VCaP (cell line): ENCODE data around the gene CORO2B.
"Not testable (repeated sequence)": the region's sequence is repeated elsewhere in the genome, so short reads cannot be mapped to it uniquely, and the experiment has no call there.

ENCODE experiments used
- H3K27ac ChIP-seq: fragments of 450-650 bp; 2 replicates; pipeline ENCODE4 v1.5.1; 2017
- CTCF ChIP-seq: fragments of 450-650 bp; conservative IDR thresholded peaks from 2 replicates; pipeline ENCODE4 v1.5.1; 2017; ENCODE audit warnings: mild to moderate bottlenecking, moderate library complexity

Gene CORO2B

GRCh38 chr15:68599153-68599545, 20.4 kb downstream of the CORO2B start:
- no peak for TF ChIP-seq CTCF
- H3K27ac ChIP-seq = no peak overlapping the region

- H3K27ac ChIP-seq = no peak overlapping the region
- no peak for TF ChIP-seq CTCF
Observed at GRCh38 chr15:68599560-68600071, 20.8 kb downstream of the CORO2B start.

- no peak for TF ChIP-seq CTCF
- H3K27ac ChIP-seq = no peak overlapping the region
Observed at GRCh38 chr15:68601206-68602197, 22.7 kb downstream of the CORO2B start.

- H3K27ac ChIP-seq = no peak overlapping the region
- TF ChIP-seq CTCF = no peak
Observed at GRCh38 chr15:68602459-68603215, 23.8 kb downstream of the CORO2B start.

GRCh38 chr15:68603216-68603595, 24.4 kb downstream of the CORO2B start:
- H3K27ac ChIP-seq = no peak overlapping the region
- no peak for TF ChIP-seq CTCF

- no peak overlapping the region for H3K27ac ChIP-seq
- no peak for TF ChIP-seq CTCF
Observed at GRCh38 chr15:68603951-68604350, 25.2 kb downstream of the CORO2B start.

- not testable (repeated sequence) for H3K27ac ChIP-seq
Observed at GRCh38 chr15:68604840-68605478, 26.2 kb downstream of the CORO2B start.
